ENCODE data around the gene EPB41L4B. TPM values are rescaled to one million over a fixed set of nuclear protein-coding genes. Genes with fewer than 3 reads are reported as not detected.

EPB41L4B gene
- total and polyA plus RNA-seq, 2 donors (not counting 1 experiment from before 2014, with no cell fraction given): 0.56 to 2.8 TPM

DNA sequence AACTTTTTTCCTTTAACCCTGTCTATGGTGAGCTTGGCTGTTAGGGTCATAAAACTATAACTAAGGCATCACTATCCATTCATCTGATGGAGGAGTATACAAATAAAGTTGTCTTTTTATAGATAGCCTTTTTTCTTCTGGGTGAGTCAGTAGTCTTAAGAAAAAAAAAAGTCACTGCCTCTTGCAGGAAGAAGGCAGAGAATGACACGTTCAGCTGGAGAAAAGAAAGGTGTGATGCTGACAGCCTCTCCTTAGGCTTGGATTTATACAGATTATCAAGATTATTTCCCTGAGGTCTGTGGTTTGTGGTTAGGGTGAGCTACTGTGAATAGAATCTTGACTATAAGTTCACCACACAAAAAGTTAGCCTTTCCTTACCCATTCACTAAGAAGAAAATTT lies 23.0 kb downstream of the EPB41L4B start:
- no peak overlapping the region for H2AFZ ChIP-seq (ENCODE audit: low read length)
- no peak overlapping the region for H3K4me3 ChIP-seq (replicated peaks in 1 of 4; ENCODE audit: control extremely low read depth in 1 of 4, insufficient read depth in 1 of 4, low read depth in 3 of 4, low read length in 4 of 4)
- no peaks in the 10 kb centered on the region for H3K36me3 ChIP-seq (ENCODE audit: control insufficient read depth, insufficient read depth, low read length)
- H3K4me2 ChIP-seq (ENCODE audit: extremely low read depth, insufficient read depth, low read length): no peak overlapping the region
- TF ChIP-seq, protein P1, sequence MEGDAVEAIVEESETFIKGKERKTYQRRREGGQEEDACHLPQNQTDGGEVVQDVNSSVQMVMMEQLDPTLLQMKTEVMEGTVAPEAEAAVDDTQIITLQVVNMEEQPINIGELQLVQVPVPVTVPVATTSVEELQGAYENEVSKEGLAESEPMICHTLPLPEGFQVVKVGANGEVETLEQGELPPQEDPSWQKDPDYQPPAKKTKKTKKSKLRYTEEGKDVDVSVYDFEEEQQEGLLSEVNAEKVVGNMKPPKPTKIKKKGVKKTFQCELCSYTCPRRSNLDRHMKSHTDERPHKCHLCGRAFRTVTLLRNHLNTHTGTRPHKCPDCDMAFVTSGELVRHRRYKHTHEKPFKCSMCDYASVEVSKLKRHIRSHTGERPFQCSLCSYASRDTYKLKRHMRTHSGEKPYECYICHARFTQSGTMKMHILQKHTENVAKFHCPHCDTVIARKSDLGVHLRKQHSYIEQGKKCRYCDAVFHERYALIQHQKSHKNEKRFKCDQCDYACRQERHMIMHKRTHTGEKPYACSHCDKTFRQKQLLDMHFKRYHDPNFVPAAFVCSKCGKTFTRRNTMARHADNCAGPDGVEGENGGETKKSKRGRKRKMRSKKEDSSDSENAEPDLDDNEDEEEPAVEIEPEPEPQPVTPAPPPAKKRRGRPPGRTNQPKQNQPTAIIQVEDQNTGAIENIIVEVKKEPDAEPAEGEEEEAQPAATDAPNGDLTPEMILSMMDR (conservative IDR thresholded peaks at IDR 0.05 in 1 of 2, IDR thresholded peaks at IDR 0.05 in 1 of 2; ENCODE audit: low read depth in 1 of 2, low read length in 2 of 2): no peak
- TF ChIP-seq EZH2 (IDR thresholded peaks at IDR 0.05; ENCODE audit: low read length, missing control alignments): no peak
- no peaks in the 10 kb centered on the region for H3K79me2 ChIP-seq (ENCODE audit: control insufficient read depth, insufficient read depth, low read length)
- peak; percentile 35 to 97 for DNase-seq (ENCODE audit: low read depth in 2 of 2)
- H3K27me3 ChIP-seq (ENCODE audit: control insufficient read depth, insufficient read depth, low read length): no peaks in the 10 kb centered on the region
- H3K9ac ChIP-seq (ENCODE audit: insufficient read depth, low read length): no peak overlapping the region
- H3K4me1 ChIP-seq (ENCODE audit: control insufficient read depth, extremely low read depth, insufficient read depth, low read length): no peaks in the 10 kb centered on the region
- H4K20me1 ChIP-seq (ENCODE audit: control insufficient read depth, extremely low read depth, insufficient read depth, low read length): no peaks in the 10 kb centered on the region
- no peak overlapping the region for H3K27ac ChIP-seq (ENCODE audit: insufficient read depth, low read length)
- H3K9me3 ChIP-seq (ENCODE audit: control insufficient read depth, insufficient read depth, low read depth, low read length): no peaks in the 10 kb centered on the region

DNA sequence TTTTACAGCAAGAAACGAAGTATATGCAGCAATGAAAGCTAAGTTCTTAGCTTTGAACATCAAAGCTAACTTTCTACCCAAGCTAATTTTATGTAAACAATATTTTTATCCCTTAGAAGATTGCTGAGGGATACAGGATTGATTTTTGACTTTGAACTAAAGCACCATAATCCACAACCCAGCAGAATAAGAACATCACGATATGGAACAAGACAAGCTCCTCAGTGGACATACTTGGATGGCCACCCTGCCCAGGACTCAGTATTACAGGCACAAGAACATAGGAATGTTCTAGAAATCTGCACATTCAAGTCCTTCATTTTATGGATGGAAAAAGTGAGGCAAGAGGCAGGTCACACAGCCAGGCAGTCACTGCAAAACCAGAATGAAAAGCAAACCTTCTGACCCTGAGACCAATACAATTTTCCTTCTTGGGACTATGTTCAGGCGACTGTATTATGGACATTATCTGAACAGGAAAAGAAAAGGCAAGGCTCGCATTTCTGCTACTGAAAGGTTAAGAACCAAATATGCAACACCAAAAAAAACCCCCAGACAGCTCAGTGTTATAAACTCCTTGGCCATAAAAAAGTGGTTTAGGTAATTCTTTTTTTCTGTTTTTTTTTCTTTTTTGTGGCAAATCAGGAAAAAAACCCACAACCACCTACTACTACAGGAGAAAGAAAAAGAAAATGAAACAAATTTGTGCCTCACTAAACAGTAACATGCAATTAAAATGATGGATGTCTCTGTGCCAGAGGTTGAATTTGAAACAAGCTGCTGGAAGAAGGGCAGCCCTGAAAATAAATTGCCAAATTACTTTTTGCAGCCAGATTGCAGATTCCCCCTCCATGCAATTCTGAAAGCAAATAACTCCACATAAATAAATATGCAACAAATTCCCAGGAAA lies 25.4 kb downstream of the EPB41L4B start:
- H4K20me1 ChIP-seq (ENCODE audit: control insufficient read depth, extremely low read depth, insufficient read depth, low read length): no peaks in the 10 kb centered on the region
- no peak overlapping the region for H3K4me2 ChIP-seq (ENCODE audit: extremely low read depth, insufficient read depth, low read length)
- no peaks in the 10 kb centered on the region for H3K27me3 ChIP-seq (ENCODE audit: control insufficient read depth, insufficient read depth, low read length)
- no peak for TF ChIP-seq EZH2 (IDR thresholded peaks at IDR 0.05; ENCODE audit: low read length, missing control alignments)
- TF ChIP-seq, protein P1 (conservative IDR thresholded peaks at IDR 0.05 in 1 of 2, IDR thresholded peaks at IDR 0.05 in 1 of 2; ENCODE audit: low read depth in 1 of 2, low read length in 2 of 2): no peak
- H3K79me2 ChIP-seq (ENCODE audit: control insufficient read depth, insufficient read depth, low read length): no peaks in the 10 kb centered on the region
- no peaks in the 10 kb centered on the region for H3K4me1 ChIP-seq (ENCODE audit: control insufficient read depth, extremely low read depth, insufficient read depth, low read length)
- no peak overlapping the region for H3K9ac ChIP-seq (ENCODE audit: insufficient read depth, low read length)
- no peak overlapping the region for H3K27ac ChIP-seq (ENCODE audit: insufficient read depth, low read length)
- no peak overlapping the region for H2AFZ ChIP-seq (ENCODE audit: low read length)
- H3K4me3 ChIP-seq (replicated peaks in 1 of 4; ENCODE audit: control extremely low read depth in 1 of 4, insufficient read depth in 1 of 4, low read depth in 3 of 4, low read length in 4 of 4): no peak overlapping the region
- DNase-seq (ENCODE audit: low read depth in 2 of 2): peak in 1 of 2 donors; percentile 8
- no peaks in the 10 kb centered on the region for H3K36me3 ChIP-seq (ENCODE audit: control insufficient read depth, insufficient read depth, low read length)
- no peaks in the 10 kb centered on the region for H3K9me3 ChIP-seq (ENCODE audit: control insufficient read depth, insufficient read depth, low read depth, low read length)

DNA sequence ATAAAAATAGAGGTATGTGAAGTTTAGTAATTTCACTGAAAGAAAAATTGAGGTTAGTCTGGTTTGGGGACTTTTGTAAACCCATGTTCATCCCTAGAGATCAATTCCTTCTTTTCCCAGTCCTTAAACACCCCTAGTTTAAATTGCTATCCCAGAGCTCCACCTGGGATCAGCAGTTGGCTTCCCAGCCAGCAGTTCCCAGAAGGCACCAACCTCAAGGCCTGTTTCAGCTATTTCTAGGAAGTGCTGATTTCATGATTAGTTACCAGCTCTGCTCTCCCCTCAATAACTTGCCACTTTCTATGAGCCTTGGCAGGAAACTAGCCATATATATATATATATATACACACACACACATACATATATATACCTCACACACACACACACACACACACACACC lies 30.5 kb downstream of the EPB41L4B start:
- H3K9ac ChIP-seq (ENCODE audit: insufficient read depth, low read length): no peak overlapping the region
- no peak overlapping the region for H3K27ac ChIP-seq (ENCODE audit: insufficient read depth, low read length)
- no peaks in the 10 kb centered on the region for H3K4me1 ChIP-seq (ENCODE audit: control insufficient read depth, extremely low read depth, insufficient read depth, low read length)
- H3K27me3 ChIP-seq (ENCODE audit: control insufficient read depth, insufficient read depth, low read length): no peaks in the 10 kb centered on the region
- H4K20me1 ChIP-seq (ENCODE audit: control insufficient read depth, extremely low read depth, insufficient read depth, low read length): no peaks in the 10 kb centered on the region
- no peaks in the 10 kb centered on the region for H3K36me3 ChIP-seq (ENCODE audit: control insufficient read depth, insufficient read depth, low read length)
- no peaks in the 10 kb centered on the region for H3K79me2 ChIP-seq (ENCODE audit: control insufficient read depth, insufficient read depth, low read length)
- H3K4me3 ChIP-seq (replicated peaks in 1 of 4; ENCODE audit: control extremely low read depth in 1 of 4, insufficient read depth in 1 of 4, low read depth in 3 of 4, low read length in 4 of 4): no peak overlapping the region
- no peak for DNase-seq (ENCODE audit: low read depth in 2 of 2)
- H2AFZ ChIP-seq (ENCODE audit: low read length): no peak overlapping the region
- no peak overlapping the region for H3K4me2 ChIP-seq (ENCODE audit: extremely low read depth, insufficient read depth, low read length)
- H3K9me3 ChIP-seq (ENCODE audit: control insufficient read depth, insufficient read depth, low read depth, low read length): no peaks in the 10 kb centered on the region
- no peak for TF ChIP-seq EZH2 (IDR thresholded peaks at IDR 0.05; ENCODE audit: low read length, missing control alignments)
- TF ChIP-seq, protein P1 (conservative IDR thresholded peaks at IDR 0.05 in 1 of 2, IDR thresholded peaks at IDR 0.05 in 1 of 2; ENCODE audit: low read depth in 1 of 2, low read length in 2 of 2): no peak
